ENCODE data around the gene SLX9. TPM values are rescaled to one million over a fixed set of nuclear protein-coding genes. Genes with fewer than 3 reads are reported as not detected.

The SLX9 gene
- total RNA-seq, 1 donor from 2014 or later, result 80.8 TPM

DNA sequence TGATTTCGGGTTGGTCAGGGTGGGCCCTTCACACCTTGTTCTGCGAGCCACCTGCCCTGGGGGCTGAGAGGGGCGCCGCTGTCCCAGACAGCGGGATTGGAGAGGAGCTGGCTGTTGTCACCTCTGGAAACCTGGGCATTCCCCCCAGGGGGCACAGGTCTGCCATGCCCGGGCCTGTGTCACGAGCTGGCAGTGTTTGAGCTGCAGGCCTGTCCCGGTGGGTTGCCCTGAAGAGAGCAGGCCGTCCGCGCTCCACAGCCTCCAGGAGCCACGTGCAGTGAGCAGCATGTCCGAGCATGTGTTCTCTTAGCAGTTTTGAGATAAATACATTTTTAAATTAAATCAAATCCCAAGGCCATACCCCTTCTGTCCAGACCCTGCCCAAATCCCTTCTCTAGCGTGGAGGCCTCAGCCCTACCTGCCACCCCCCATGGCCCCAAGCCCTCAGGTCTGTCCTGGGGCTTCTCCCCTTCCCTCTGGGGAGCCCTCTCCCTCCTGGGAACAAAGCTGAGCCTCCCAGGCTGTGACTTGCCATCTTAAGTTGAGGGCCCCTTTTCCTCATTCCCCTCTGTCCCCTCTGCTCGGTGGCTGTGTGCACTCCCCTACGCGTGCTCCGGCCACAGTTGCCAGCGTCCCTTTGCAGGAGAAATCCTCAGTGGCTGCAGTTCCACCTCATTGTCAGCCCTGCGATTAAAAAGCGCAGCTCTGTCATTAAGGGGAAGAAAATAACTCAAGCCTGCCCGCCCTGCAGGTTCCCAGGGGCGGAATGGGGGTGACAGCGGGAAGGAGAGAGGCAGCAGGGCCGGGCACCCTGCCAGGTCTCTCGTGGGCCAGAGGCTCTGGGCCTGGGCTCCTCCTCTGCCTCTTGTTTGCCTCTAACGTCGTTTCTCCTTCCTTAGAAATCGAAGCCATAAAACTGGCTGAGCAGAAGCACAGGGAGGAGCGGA lies 26.6 kb downstream of the SLX9 start:
- Mint-ChIP-seq H3K27ac (no peak overlapping the region), H3K4me1 (peaks cover 23% of the 10 kb centered on the region), H3K36me3 (ENCODE audit: low read depth) (peaks cover 45% of the 10 kb centered on the region), H3K27me3 (no peaks in the 10 kb centered on the region), H3K9me3 (no peaks in the 10 kb centered on the region), H3K4me3 (no peak overlapping the region)
- intact Hi-C loops (cut with micrococcal nuclease), result no loop called here
- DNase-seq, result no peak

DNA sequence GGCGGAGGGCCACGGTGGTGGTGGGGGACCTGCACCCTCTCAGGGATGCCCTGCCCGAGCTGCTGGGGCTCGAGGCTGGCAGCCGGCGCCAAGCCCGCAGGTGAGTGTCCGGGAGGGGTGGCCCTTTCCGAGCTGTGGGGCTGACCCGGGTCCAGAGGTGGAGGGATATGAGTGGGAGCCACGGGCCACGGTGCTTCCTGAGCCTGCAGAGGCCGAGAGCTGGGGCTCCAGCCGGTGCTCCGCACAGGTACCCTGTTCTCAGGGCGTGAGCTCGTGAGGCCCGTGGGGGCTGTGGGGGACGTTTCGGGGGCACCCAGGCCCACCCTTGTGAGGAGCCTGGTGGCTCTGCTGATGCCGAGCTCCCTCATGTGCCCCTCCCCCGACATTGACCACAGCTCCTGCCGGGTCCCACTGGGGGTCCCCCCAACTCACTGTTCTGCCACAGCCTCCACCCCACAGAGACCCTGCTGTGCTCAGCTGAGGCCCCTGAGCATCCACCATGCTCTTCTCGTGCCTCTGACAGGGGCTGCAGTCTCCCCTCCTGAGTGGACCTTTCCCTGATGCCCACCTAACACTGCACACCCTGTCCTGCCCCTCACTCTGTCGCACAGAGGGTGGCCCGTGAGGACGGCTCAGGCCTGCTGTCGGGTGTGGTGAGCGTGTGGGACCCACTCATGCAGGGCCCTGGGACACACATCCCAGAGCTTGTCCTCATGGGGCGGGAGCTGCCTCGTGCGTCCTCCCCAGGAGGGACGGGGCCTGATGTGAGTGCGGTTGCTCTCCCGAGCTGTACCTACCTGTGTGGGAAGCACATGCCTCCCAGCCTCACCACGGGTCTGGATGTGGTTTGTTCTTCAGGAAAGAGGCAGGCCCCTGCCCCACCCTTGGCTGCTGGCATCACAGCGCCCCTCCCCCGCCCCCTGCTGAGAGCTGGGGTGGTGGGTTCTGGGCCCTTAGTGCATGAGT lies 27.5 kb downstream of the SLX9 start:
- peaks cover 39% of the 10 kb centered on the region for H3K36me3 Mint-ChIP-seq (ENCODE audit: low read depth)
- peaks cover 23% of the 10 kb centered on the region for H3K4me1 Mint-ChIP-seq
- H3K27ac Mint-ChIP-seq, result no peak overlapping the region
- no peaks in the 10 kb centered on the region for H3K27me3 Mint-ChIP-seq
- DNase-seq, result no peak
- no peak overlapping the region for H3K4me3 Mint-ChIP-seq
- intact Hi-C loops (cut with micrococcal nuclease), result no loop called here
- no peaks in the 10 kb centered on the region for H3K9me3 Mint-ChIP-seq

DNA sequence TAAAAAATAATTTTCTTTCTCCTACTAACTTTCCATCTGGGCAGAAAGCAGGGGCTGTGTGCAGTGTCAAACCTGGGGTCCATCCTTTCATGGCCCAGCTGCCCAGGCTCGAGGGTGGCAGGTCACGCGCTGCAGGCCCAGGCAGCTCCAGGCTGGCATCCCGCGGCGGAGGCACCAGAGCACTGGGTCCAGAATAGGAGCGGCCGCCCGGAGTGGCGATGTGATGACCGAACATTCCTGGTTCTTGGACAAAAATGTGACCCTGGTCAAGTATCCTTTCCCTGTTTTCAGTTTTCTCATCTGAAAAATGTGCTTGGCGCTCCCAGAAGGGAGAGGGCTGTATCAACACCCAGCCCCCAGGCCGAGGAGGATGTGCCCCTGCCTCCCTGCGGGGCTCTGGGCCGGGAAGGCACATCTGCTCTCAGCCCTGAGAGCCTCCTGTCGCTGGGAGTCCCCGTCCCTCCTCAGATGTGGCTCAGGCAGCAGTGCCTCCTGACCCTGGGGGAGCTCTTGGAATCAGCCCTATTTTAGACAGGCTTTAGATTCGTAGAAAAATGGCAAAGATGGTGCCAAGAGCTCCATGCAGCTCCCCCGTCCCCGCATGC lies 29.3 kb downstream of the SLX9 start:
- Mint-ChIP-seq H3K4me1 (peaks cover 22% of the 10 kb centered on the region), H3K27me3 (no peaks in the 10 kb centered on the region), H3K4me3 (no peak overlapping the region), H3K27ac (no peak overlapping the region), H3K36me3 (ENCODE audit: low read depth) (peaks cover 34% of the 10 kb centered on the region), H3K9me3 (no peaks in the 10 kb centered on the region)
- intact Hi-C loops (cut with micrococcal nuclease), result no loop called here
- no peak for DNase-seq

DNA sequence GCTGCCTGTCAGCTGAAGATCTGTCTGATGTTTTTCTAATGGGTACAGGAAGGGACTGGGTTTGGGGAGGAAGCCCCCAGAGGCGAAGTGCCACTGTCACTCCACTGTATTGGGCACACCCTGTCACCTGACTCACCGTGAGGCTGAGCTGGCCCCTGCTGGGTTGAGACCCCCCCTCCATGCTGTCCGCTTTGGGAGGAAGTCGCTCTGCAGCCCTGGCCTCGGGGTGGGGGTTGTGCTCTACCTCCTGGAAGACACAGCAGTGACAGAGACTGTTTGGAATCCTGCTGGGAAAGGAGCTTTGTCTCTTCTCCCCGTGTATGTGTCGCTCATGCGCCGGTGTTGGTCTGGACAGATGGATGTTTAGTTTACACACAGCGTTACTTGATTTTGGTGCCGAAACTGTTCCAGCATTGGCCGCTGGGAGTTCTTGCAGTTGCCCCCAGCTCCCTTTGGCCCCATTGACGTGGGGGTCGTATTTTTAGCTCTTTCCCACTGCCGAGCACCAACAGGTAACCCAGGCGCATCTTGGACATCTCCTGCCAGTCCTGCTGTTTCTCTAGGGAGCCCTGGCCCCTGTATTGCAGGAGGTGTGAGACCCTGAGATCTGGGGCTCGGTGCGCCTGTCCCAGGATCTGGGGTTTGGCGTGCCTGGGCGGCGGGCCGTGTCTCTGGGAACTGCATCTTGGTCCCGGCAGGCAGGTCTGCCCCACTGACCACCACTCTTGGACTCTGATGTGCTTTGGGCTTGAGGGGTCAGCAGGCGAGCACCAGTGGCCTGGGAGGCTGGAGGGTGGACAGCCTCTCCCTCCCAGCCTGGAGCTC lies 30.3 kb downstream of the SLX9 start:
- no peak for DNase-seq
- H3K27me3 Mint-ChIP-seq, result no peaks in the 10 kb centered on the region
- no peak overlapping the region for H3K27ac Mint-ChIP-seq
- intact Hi-C loops (cut with micrococcal nuclease), result no loop called here
- H3K4me1 Mint-ChIP-seq, result peaks cover 14% of the 10 kb centered on the region
- H3K36me3 Mint-ChIP-seq (ENCODE audit: low read depth), result peaks cover 27% of the 10 kb centered on the region
- no peak overlapping the region for H3K4me3 Mint-ChIP-seq
- H3K9me3 Mint-ChIP-seq, result no peaks in the 10 kb centered on the region

DNA sequence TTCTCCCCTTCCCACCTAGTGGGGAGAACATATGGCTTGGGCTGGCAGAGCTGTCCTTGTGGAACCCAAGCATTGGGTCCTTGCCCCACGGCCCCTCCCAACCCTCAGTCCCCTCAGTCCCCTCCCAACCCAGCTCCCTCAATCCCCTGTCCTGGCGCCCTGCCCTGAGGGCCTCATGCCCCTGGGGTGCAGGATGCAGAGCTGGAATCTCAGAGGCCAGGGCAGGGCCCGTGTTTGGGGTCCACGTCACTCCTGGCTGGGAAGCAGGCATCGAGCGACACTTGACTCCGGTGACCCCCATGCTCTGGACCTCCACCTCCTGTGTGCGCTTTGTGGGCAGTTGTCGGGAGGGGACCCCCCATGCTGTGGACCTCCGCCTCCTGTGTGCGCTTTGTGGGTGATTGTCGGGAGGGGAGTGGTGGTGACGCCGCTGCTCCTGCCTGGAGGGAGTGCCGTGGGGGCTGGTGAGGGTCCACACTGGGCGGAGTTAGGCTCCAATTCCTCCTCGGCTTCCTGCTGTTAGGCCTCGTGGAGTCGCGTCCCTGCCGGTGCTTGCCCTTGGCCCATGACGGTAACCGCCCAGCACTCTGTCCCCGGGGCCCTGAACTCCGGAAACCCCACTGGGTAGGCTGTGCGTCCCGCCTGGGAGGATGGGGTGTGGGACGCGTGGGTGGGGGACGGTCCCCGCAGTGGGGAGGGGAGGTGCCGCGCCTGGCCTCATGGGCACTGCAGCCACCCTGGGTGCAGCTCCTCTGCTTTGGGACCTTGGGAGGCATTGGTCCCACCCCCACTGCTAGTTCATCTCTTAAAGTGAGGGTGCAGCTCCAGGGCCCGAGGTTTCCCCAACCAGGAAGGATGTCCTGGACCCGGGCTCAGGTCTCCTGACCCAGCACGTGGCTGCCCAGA lies 31.2 kb downstream of the SLX9 start:
- Mint-ChIP-seq H3K4me1 (peaks cover 10% of the 10 kb centered on the region), H3K27me3 (no peaks in the 10 kb centered on the region), H3K36me3 (ENCODE audit: low read depth) (peaks cover 23% of the 10 kb centered on the region), H3K27ac (no peak overlapping the region), H3K9me3 (no peaks in the 10 kb centered on the region), H3K4me3 (no peak overlapping the region)
- intact Hi-C loops (cut with micrococcal nuclease), result no loop called here
- no peak for DNase-seq

DNA sequence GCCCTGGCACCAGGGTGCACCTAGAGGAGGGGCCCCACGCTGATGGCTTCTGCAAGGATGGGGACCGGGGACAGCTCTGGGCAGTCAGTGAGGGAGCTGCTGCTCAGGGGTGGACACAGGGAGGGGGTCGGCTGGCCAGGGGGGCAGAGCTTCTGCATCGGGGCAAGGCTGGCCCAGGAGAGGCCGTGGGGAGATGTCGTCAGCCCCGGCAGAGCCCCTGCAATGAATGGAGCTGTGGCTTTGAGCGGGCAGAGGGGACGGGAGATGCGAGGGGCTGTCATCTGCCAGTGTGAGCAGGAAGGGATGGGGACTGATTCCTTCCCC lies 31.8 kb downstream of the SLX9 start:
- Mint-ChIP-seq H3K9me3 (no peaks in the 10 kb centered on the region), H3K36me3 (ENCODE audit: low read depth) (peaks cover 21% of the 10 kb centered on the region), H3K4me1 (peaks cover 9% of the 10 kb centered on the region), H3K27me3 (no peaks in the 10 kb centered on the region), H3K27ac (no peak overlapping the region), H3K4me3 (no peak overlapping the region)
- intact Hi-C loops (cut with micrococcal nuclease), result no loop called here
- DNase-seq, result no peak

DNA sequence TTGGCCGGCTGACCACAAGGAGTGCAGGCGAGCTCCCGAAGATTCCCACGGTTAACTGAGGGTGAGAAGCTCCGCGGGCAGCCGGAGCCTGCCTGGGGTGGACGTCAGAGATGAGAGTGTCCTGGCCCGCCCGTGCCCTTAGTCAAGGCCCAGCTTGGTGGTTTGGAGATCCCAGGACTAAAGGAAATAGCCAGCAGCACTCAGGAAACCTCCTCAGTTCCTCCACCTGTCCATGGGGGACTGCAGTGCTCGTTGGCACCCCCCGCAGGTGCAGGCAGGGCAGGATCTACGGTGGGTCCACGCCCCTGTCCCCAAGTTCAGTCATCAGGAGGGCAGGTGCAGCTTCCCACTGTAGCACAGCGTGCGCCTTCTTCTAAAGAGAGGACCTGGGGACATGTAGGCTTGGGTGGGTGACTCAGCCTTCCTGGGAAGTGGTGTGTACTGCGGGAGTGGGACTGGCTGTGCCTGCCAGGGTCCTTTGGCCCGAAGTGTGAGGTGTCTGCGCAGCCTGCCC lies 32.5 kb downstream of the SLX9 start:
- intact Hi-C loops (cut with micrococcal nuclease), result no loop called here
- Mint-ChIP-seq H3K36me3 (ENCODE audit: low read depth) (peaks cover 23% of the 10 kb centered on the region), H3K27ac (no peak overlapping the region), H3K27me3 (no peaks in the 10 kb centered on the region), H3K4me1 (peaks cover 8% of the 10 kb centered on the region), H3K4me3 (no peak overlapping the region), H3K9me3 (no peaks in the 10 kb centered on the region)
- no peak for DNase-seq

DNA sequence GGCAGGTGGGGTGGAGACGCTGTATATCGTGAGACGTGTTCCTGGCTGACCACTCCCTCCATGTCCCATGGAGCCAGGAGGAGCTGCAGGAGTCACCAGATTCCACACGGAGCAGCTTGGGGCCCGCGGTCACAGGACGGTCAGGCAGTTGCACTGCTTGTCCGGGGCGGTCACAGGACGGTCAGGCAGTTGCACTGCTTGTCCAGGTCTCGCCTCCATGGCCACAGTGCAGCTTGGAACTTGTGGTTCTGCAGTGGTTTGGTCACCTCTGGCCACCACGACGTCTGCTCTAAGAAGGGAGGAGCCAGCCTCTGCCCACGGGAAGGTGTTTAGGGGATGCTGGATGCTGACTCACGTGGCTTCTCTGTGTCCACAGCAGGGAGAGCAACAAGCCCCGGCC lies 33.0 kb downstream of the SLX9 start:
- intact Hi-C loops (cut with micrococcal nuclease), result no loop called here
- H3K4me3 Mint-ChIP-seq, result no peak overlapping the region
- peaks cover 22% of the 10 kb centered on the region for H3K36me3 Mint-ChIP-seq (ENCODE audit: low read depth)
- no peaks in the 10 kb centered on the region for H3K27me3 Mint-ChIP-seq
- H3K27ac Mint-ChIP-seq, result no peak overlapping the region
- H3K9me3 Mint-ChIP-seq, result no peaks in the 10 kb centered on the region
- DNase-seq, result no peak
- peaks cover 6% of the 10 kb centered on the region for H3K4me1 Mint-ChIP-seq

DNA sequence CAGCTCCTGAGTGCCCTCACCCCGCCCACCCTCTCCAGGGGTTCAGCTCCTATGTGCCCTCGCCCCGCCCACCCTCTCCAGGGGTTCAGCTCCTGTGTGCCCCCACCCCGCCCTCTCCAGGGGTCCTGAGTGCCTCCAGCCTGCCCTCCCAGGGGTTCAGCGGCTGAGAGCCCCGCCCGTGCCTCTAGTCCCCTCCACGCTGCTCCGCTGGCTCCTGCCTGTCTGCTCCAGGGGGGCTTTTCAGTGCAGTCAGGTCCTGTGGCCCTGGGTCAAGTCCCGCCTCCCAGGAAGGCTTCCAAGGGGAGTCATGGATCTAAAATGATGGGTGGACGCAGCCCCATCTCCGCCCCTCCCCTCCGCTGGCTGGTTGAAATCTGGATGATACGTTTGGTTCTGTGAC lies 33.8 kb downstream of the SLX9 start:
- no peak overlapping the region for H3K27ac Mint-ChIP-seq

DNA sequence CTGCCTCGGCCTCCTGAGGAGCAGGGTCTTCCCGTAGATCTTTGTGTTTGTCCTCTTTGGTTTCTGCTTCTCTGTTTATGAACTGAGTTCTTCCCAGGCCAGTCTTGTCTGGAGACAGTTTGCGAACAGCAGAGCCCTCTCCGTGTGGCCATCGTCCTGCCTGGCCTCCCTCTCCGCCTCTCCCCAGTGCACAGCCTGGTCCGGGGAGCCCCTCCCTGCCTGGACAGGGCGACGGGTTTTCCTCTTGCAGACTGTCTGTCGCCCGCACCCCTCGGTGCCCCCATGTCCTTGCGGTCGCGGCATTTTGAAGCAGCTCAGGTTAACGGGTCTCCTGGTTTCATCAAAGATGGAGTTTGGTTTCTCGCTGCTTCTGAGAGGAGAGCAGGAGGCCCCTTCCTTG lies 34.8 kb downstream of the SLX9 start:
- intact Hi-C loops (cut with micrococcal nuclease), result no loop called here

More for the DNA sequence above, 33.8 kb downstream of the SLX9 start:
- DNase-seq, result no peak
- Mint-ChIP-seq H3K36me3 (ENCODE audit: low read depth) (peaks cover 18% of the 10 kb centered on the region), H3K4me1 (peaks cover 6% of the 10 kb centered on the region), H3K27me3 (no peaks in the 10 kb centered on the region), H3K9me3 (no peaks in the 10 kb centered on the region), H3K4me3 (no peak overlapping the region)
- intact Hi-C loops (cut with micrococcal nuclease), result no loop called here

DNA sequence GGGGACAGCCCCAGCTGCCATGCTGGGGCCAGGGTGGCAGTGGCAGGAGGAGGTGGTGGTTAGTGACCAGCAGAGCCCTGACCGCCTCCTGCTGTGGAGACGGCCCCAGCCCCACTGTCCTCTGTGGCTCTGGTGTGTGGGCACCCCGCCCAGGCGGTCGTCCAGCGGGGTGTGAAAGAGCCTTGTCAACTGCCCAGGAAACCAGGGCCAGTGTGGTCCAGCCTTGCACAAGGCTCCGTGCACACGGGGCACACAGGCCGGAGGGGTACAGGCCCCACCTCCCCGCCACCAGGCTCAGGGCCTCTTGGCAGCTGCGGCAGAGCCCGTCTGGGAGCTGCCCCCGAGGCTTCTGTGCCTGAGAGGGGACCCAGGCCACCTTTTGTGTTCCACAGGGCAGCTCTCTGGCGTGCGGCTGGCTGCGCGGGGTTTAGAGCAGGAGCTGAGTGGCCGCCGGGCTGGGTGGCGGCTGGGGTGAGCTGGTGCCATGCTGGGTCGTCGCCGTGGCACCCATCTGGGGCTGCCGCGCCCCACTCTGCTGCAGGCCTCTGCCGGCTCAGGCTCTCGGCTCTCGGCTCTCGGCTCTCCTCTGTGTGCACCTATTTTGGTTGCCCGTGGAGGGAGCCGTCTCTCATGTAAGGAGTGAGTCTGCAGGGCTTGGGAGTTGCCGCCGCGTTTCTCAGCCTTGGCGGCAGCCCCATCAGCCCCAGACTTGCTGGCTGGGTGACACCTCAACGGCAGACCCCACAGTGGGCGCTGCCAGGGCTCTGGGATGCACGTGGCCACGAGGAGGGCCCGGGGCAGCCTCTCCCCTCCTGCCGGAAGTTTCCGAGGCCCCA lies 36.1 kb downstream of the SLX9 start:
- Mint-ChIP-seq H3K36me3 (ENCODE audit: low read depth) (peaks cover 11% of the 10 kb centered on the region), H3K4me3 (no peak overlapping the region), H3K27ac (no peak overlapping the region), H3K4me1 (no peaks in the 10 kb centered on the region), H3K9me3 (no peaks in the 10 kb centered on the region), H3K27me3 (no peaks in the 10 kb centered on the region)
- no peak for DNase-seq
- intact Hi-C loops (cut with micrococcal nuclease), result no loop called here

More for the DNA sequence above, 34.8 kb downstream of the SLX9 start:
- Mint-ChIP-seq H3K9me3 (no peaks in the 10 kb centered on the region), H3K4me1 (peaks cover 2% of the 10 kb centered on the region), H3K27me3 (no peaks in the 10 kb centered on the region), H3K36me3 (ENCODE audit: low read depth) (peaks cover 15% of the 10 kb centered on the region), H3K27ac (no peak overlapping the region), H3K4me3 (no peak overlapping the region)
- no peak for DNase-seq

Data from activated CD4-positive, alpha-beta T cell treated with anti-CD3 and anti-CD28 coated beads, Interleukin-2, amount 10 ng/mL, durations not matched to agents 24 days and 14 days (primary cell).